GM21360 (cell line): ENCODE results near the gene PPP1R13B.

Experiments
- ATAC-seq: cut with Tn5 transposase; IDR thresholded peaks from one replicate; pipeline ENCODE4 v1.9.1; 2021; ENCODE audit warnings: mild to moderate bottlenecking, moderate library complexity; ENCODE audit not compliant: unreplicated experiment

The PPP1R13B gene

GRCh38 chr14:103881268-103882201, 34.2 kb upstream of the PPP1R13B start:
- no peak for ATAC-seq

- no peak for ATAC-seq
Measured at GRCh38 chr14:103880348-103881267, 33.2 kb upstream of the PPP1R13B start.

GRCh38 chr14:103879570-103880347, 32.4 kb upstream of the PPP1R13B start:
- ATAC-seq = no peak

GRCh38 chr14:103879118-103879569, 31.8 kb upstream of the PPP1R13B start:
- ATAC-seq = no peak

- ATAC-seq = no peak
Measured at GRCh38 chr14:103878180-103878579, 30.8 kb upstream of the PPP1R13B start.

- ATAC-seq = no peak
Measured at GRCh38 chr14:103875010-103875409, 27.6 kb upstream of the PPP1R13B start.

- ATAC-seq = peak; percentile 18
Measured at GRCh38 chr14:103872481-103873113, 25.2 kb upstream of the PPP1R13B start.

GRCh38 chr14:103871596-103872480, 24.5 kb upstream of the PPP1R13B start:
- peak; percentile 55 for ATAC-seq

GRCh38 chr14:103870891-103871595, 23.7 kb upstream of the PPP1R13B start:
- no peak for ATAC-seq

- no peak for ATAC-seq
Measured at GRCh38 chr14:103870144-103870876, 22.9 kb upstream of the PPP1R13B start.

GRCh38 chr14:103869406-103870143, 22.2 kb upstream of the PPP1R13B start:
- ATAC-seq = no peak

- ATAC-seq = no peak
Measured at GRCh38 chr14:103868242-103868897, 21.0 kb upstream of the PPP1R13B start.

GRCh38 chr14:103867523-103867953, 20.2 kb upstream of the PPP1R13B start:
- ATAC-seq = no peak

GRCh38 chr14:103867020-103867419, 19.6 kb upstream of the PPP1R13B start:
- ATAC-seq = no peak

GRCh38 chr14:103863245-103863644, 15.9 kb upstream of the PPP1R13B start:
- no peak for ATAC-seq

- ATAC-seq = no peak
Measured at GRCh38 chr14:103862393-103862782, 15.0 kb upstream of the PPP1R13B start.
